ENCODE results near the gene AGPAT3. TPM values are rescaled to one million over a fixed set of nuclear protein-coding genes. Genes with fewer than 3 reads are reported as not detected.
"Not testable (repeated sequence)": the region's sequence is repeated elsewhere in the genome, so short reads cannot be mapped to it uniquely, and the experiment has no call there.

AGPAT3 gene, protein sequence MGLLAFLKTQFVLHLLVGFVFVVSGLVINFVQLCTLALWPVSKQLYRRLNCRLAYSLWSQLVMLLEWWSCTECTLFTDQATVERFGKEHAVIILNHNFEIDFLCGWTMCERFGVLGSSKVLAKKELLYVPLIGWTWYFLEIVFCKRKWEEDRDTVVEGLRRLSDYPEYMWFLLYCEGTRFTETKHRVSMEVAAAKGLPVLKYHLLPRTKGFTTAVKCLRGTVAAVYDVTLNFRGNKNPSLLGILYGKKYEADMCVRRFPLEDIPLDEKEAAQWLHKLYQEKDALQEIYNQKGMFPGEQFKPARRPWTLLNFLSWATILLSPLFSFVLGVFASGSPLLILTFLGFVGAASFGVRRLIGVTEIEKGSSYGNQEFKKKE
- 25.8 and 31.0 TPM in 2 replicates for total RNA-seq
- polyA plus RNA-seq (2012): 30.7 TPM

DNA sequence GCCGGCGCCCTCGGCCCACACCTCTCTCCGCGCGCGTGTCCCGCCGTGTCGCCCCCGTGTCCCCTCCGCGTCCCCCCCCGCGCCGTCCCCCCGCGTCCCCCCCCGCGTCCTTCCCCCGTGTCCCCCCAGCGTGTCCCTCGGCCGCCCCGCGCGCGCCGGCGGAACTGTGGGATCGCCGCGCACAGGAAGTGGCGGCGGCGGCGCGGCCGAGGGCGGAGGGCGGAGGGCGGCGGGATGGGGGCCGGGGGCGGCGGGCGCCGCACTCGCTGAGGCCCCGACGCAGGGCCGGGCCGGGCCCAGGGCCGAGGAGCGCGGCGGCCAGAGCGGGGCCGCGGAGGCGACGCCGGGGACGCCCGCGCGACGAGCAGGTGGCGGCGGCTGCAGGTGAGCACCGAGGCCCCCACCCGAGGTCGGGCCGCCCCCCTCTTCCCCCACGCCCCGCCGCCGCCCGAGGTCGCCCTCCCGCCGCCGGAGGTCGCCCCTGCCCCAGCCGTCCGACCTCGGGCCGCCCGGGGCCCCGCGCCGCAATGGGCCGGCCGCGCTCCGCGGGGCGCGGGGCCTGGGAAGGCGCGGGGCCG, at the start of gene AGPAT3:
AGPAT3 (plus strand) TSS at position 262 of the 578 bp plus-strand sequence. CDS start 94,459 bp downstream, outside the sequence.
- peak; percentile 15 for DNase-seq (ENCODE audit: low read depth)

DNA sequence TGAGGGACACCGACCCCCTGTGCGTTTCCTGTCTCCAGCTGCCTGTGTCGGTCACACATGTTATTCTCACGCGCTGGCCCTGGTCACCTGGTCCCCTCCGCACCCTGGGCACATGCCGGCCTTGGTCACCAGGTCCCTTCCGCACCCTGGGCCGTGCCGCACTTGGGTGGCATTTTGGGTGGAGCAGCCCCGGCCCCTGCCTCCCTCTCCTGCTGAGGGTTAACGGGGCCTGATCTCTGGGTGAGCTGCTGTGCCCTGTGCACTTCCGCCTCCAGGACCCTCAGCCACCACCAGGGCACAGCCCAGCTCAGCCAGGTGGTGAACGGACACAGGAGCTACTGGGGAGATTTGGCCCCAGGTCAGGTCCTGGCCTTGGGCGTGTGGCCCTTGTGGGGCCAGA, 49.0 kb upstream of the AGPAT3 start:
- DNase-seq (ENCODE audit: low read depth): no peak

DNA sequence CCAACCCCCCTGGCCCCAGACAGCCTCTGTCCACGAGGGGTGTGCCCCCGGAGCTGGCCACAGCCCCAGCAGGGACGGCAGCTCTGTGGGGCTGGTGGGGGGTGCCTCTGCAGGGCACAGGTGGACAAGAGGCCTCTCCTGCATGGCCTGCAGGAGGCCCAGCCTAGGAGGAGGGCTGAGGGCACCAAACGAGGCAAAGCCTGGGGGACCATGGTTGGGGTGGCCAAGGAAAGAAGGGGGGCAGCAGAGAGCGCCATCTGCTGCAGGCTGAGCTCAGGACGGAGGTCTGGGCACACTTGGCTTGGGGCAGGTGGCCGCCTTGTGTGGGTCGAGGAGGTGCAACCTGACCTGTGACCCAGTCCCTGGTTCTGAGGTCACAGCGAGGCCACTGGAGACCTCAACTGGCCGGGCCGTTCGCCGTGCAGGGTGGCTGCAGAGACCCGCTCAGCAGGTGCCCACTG, 48.4 kb upstream of the AGPAT3 start:
- DNase-seq (ENCODE audit: low read depth): no peak

DNA sequence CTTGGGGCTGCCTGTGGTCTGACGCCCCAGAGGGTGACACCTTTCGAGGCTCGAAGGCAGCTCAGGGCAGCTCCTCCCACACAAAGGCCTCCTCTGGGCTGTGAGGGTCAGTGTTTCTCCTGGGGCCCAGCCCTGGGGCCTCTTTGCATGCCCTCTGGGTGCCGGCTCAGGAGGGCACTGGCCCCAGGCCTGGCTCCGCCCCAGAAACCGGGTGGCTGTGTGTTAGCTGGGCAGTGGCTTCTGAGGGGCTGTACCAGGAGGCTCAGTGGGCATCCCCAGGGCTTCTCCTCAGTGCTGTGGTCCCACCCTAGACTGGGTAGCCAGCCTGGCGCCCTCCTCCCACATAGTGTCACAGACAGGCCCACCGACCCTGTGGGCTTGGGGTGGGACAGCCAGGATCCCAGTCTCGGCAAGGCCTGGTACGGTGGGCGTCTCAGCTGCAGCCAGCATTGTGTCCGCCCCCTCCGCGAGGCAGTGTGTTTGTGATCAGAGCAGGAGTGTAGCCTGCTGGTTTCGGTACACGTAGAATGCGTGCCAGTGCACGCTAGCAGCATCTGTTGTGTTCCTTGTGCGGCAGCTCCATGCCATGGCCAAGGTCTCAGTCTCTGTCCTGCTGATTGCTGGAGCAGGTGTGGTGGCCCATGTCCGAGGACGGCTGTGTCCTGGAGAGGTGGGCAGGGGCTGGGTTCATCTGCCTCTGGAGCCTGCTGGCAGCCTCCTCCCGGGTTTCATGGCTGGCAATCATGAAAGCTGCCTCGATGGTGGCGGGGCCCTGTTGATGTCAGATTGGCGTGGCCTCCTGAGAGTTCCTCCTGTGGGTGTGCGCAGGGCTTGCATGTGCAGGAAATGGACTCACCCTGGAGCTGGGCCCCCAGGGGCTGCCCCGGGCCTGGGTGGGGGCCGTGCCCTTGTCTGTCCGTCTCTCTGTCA, 47.6 kb upstream of the AGPAT3 start:
- DNase-seq (ENCODE audit: low read depth): no peak

DNA sequence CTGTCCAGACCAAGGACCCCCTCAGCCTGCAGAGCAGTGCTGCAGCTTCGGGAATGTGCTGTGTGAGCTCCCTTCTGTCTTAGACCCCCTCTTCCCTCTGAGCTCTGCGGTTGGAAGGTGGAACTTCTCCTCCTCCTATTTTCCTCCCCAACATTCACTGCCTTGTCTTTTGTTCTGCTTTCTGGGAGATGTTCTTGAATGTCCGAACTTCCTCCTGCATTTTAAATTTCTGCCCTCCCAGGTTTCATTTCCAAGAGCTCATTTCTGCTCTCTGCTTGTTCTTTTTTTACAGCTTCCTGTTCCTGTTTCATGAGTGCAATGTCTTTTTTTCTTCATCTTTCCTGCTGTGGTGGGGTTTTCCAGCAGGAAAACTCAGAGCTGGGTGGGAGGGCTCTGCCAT, 46.3 kb upstream of the AGPAT3 start:
- DNase-seq (ENCODE audit: low read depth): no peak

DNA sequence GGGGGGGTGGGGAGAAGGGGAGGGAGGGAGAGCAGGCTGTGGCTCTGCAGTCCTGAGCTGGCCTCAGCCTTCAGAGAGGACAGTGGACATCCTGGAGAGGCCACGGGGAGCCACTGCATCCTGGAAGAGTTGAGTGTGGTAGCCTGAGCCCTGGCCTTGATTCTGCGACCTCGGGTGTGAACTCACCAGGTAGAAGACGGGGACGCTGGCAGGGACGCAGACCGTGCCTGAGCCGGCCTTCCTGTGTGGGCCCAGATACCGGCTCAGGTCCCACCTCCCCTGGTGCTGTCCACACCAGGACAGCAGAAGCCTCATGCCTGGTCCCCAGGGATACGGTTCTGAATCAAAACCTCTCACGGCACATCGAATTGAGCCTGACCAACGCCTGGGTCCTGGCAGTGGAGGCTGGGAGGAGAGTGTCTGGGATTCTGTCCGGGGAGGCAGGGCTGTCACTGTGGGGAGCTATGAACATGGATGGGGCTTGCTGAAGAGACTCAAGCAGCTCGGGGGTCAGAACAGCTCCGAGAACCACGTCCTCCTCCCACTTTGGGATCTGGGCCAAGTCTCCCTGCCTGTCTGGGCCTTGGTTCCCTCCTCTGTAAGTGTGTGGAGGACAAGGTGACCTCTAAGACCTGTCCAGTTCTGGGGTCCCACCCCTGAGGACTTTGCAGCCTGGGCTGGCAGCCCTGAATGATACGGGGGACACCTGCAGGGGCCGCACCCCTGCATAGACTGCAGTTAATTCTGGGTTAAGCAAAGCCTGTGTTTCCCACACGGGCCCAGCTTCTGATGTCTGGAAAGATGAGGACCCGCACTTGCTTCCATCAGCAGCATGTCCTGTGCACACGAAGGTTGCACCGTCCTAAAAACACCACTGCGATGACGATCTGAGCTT, 45.3 kb upstream of the AGPAT3 start:
- no peak for DNase-seq (ENCODE audit: low read depth)

DNA sequence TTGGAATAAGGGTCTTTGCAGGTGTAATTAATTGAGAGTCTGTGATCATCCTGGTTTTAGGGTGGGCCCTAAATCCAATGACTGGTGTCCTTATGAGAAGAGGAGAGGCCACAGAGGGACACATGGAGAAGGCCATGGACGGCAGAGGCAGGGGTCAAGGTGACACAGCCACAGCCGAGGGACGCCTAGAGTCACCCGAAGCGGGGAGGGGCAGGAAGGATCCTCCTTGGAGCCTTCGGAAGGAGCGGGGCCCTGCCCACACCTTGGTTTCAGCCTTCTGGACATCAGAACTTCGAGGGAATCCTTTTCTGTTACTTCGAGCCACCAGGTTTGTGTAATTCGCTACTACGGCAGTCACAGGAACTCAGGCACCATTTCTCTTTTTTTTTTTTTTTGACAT, 44.6 kb upstream of the AGPAT3 start:
- no peak for DNase-seq (ENCODE audit: low read depth)

DNA sequence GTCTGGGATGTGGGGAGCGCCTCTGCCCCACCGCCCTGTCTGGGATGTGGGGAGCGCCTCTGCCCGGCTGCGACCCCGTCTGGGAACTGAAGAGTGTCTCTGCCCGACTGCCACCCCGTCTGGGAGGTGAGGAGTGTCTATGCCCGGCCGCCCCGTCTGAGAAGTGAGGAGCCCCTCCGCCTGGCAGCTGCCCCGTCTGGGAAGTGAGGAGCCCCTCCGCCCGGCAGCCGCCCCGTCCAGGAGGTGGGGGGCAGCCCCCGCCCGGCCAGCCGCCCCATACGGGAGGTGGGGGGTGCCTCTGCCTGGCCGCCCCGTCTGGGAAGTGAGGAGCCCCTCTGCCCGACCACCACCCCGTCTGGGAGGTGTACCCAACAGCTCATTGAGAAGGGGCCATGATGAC, 42.9 kb upstream of the AGPAT3 start:
- DNase-seq (ENCODE audit: low read depth): not testable (repeated sequence)

DNA sequence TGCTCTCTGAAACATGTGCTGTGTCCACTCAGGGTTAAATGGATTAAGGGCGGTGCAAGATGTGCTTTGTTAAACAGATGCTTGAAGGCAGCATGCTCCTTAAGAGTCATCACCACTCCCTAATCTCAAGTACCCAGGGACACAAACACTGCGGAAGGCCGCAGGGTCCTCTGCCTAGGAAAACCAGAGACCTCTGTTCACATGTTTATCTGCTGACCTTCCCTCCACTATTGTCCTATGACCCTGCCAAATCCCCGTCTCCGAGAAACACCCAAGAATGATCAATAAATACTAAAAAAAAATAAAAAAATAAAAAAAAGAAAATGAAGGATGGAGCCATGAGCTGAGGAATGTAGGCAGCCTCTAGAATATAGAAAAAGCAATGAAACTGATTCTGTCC, 42.3 kb upstream of the AGPAT3 start:
- not testable (repeated sequence) for DNase-seq (ENCODE audit: low read depth)

DNA sequence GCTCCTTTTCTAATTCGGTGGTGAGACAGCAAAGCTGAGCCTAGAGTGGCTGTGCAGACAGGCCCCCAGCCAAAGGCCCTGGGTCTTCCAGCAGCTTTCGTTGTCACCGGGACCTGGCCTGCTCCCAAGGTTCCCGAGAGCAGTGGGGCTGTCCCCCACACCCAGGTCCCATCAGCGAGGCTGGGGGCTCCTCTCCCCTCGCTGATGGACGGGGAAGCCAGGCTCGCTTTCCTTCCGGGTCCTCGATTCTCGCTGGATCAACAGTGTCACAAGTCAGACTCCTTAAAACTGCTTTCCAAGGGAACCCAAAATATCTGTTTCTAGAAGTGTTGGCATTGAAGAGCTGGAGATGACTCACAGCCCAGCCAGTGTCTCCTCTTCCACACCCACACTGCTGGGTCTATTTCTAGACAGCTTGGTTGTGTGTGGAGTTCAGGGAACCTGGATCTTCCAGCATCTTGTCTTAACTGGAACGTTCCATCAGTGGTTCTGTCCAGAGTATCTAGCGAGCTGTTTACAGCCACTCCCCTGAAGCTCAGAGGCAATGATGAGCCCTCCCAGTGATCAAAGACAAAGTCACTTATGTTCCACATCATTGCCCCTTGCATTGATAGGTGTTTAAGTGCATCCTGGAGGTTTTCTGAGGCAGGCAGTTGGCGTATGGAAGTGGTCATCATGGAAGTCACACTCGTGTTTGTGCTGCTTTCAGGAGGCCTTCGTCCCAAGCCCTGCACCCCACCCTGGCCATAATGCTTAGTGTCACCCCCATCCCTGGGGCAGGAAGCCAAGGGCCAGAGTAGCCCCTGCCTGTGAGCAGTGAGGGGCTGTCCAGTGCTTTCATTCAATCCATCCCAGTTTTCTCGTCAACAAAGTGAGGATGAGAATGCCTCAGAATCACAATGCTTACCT, 40.4 kb upstream of the AGPAT3 start:
- DNase-seq (ENCODE audit: low read depth): peak; percentile 66

DNA sequence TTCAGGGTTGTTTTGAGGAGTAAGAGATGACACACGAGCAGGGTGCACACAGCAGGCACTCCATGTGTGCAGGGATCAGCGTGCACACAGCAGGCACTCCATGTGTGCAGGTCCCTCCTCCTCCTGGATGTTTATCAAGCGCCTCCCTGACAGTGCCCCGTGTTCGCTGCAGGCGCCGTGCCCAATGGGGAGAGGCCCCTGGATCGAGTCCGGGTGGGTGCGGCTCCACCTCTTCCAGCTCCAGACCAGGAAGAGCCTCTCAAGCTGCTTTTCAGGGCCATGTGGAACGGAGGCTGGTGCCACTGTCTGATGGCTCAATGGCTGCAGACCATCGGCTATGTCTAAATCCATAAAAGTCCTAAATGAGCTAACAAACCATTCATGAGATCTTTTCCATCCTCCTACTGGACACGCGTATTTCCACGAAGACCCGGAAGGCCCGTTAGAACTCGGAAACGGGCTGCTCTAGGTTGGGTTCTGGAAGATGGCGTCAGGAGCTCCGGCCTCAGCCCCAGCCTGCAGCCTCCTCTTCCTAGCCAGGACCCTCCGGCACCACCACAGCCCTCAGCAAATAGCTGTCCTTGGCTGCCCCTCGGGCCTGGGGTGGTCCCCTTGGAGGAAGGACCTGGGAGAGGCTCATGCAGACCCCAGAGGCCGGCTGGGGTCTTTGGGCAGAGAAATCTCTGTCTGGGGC, 39.6 kb upstream of the AGPAT3 start:
- no peak for DNase-seq (ENCODE audit: low read depth)

DNA sequence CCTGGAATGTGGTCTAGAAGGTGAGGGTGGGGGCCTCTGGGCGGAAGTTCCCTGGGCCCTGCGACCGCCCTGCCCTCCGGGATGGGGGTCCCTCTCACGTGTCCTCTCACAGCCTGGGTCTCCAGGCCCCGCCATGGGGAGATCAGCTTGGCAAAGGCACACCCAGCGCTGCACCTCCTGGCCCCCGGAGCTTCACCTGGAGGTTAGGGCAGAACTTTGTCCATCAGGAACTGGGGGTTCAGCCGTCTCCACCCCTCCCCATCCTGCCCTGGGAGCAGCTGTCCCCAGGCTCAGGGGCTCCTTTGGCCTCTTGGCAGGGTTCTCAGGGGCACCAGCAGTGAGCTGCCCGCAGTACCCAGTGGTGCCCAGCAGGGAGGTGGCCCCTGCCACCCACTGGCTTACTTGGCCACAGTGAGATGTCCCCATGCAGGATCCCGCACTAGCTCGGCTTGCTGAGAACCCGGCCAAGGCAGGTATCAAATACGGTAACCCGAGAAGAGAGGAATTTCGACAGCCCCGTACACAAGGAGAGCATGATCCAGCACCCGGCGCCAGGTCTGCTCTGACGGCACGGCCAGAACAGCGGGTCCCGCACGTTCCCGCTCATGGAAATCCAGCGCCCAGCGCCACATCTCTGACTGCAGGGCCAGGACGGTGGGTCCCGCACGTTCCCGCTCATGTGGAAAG, 38.9 kb upstream of the AGPAT3 start:
- DNase-seq (ENCODE audit: low read depth): no peak

DNA sequence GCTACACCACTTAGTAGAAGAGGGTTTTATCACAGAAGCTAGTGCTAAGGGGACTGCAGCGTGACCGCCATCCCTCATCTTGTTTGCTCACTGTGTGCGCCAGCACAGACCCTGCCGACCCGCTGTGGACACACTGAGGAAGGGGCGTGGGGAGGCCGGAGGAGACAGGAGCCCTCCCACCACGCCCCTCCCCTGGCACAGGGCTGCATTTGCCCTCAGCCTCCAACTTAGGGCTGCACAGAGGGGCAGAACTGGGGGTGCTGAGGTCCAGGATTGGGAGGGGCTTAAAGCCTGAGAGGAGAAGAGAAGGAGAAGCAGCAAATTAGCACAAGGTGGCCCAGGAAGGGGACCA, 38.4 kb upstream of the AGPAT3 start:
- no peak for DNase-seq (ENCODE audit: low read depth)

DNA sequence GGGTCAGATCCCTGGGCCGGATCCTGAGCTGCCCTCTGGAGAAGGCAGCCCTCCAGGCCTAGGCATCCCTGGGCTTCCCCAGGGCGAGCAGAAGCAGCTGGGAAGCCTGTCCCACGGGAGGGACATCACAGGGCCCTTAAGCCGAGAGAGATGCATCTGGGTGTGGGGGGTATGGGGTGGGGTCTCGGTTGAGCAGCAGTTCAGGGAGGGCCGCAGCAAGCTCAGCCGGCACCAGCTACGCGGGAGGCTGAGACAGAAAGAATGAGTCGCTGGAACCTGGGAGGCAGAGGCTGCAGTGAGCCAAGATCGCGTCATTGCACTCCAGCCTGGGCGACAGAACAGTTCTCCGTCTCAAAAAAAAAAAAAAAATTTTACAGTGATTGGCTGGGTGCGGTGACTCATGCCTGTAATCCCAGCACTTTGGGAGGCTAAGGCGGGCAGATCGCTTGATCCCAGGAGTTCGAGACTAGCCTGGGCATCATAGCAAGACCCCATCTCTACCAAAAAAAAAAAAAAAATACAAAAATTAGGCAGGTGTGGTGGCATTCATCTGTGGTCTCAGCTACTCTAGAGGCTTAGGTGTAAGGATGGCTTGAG, 37.9 kb upstream of the AGPAT3 start:
- no peak for DNase-seq (ENCODE audit: low read depth)

DNA sequence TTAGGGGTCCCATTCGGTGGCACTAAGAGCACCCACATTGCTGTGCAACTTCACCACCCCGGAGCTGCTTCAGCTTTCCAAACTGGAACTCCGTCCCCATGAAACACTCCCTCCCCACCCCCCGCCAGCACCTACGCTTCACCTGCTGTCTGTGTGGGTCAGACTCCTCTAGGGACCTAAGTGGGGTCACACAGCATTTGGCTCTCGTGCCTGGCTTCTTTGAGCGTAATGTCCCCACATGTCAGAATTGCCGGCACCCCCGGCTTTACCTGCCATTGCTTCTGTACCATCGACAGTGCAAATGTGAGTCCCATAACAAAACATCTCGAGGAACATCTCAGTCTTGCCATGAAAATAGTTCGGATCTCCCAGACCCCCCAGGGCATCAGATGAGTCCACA, 35.9 kb upstream of the AGPAT3 start:
- no peak for DNase-seq (ENCODE audit: low read depth)

DNA sequence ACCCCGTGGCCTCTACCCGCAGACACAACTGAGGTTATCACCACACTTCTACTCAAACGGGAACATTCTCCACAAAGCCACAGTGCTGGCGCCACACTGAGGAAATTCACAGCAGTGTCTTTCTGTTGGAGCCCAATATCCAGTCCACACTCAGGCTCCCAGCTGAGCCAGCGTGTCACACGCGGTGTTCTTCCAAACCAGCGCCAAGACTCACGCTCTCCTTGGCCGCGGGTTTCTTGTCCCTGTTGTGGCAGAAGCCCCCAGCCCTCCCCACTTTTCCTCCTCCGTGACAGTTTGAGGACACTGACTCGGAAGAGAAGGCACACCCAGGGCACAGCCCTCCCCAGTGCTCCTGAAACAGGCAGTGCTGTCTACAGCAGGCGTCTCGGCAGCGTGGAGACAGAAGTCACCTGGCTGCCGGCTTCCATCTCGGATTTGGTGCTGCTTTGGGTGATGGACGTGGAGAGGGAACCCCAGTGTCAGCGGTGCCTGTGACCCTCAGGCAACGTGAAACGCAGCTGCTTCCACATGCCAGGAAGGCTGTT, 35.4 kb upstream of the AGPAT3 start:
- no peak for DNase-seq (ENCODE audit: low read depth)

DNA sequence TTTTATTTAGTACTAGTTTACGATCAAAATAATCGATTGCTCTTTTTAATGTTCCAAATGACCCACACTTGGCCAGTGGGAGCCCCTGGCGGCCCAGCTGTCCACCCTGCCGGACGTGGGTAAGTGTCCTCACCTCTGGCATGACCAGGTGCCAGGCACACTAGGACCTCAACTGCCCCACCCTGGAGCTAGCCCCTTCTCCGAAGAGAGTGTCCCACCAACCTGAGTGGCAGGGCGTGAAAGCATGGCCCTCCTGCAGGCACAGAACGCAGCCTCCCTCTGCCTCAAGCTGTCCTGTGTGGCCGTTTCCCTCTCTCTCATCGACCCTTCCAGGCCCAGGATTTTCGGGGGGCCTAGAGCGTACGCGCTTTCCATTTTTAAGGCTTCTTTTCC, 32.9 kb upstream of the AGPAT3 start:
- no peak for DNase-seq (ENCODE audit: low read depth)

DNA sequence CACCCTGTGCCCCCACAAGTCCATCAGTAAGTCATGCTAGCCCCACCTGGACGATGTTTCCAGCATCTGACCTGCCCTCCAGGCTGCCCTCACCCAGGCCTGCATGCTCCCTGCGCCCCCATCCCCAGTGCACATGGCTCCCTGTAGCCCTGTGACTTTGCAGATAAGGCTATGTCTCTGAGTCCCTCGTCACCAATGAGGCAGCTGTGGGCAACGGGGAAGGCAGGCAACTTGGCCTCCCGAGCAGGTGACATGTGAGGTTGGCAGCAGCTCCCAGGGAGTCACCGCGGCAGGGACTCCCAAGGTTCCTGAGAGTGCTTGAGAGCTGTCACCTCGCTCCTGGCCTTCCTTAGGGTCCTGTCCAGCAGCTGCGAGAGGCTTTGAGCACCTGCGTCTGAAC, 32.4 kb upstream of the AGPAT3 start:
- no peak for DNase-seq (ENCODE audit: low read depth)
